Mononuclear cell (primary cell): ENCODE data around the gene SLC15A4. TPM values are rescaled to one million over a fixed set of nuclear protein-coding genes. Genes with fewer than 3 reads are reported as not detected.

Experiments used
- total RNA-seq: library from RNA; depleted of rRNA; stranded (reverse); fragments of >200 nt; gene quantifications from one replicate; pipeline ENCODE4 v1.2.3, GENCODE V29; 2012

Gene SLC15A4
- total RNA-seq, 1 donor: 59.2 TPM

Other genes with a start within 250 kb of the SLC15A4 start
- 9.8 TPM for gene GLT1D1, start 29.5 kb upstream of the SLC15A4 start, total RNA-seq